ENCODE results near the gene NANOGP8. TPM values are rescaled to one million over a fixed set of nuclear protein-coding genes. Genes with fewer than 3 reads are reported as not detected.

NANOGP8 gene
- total RNA-seq, 1 donor = not detected

DNA sequence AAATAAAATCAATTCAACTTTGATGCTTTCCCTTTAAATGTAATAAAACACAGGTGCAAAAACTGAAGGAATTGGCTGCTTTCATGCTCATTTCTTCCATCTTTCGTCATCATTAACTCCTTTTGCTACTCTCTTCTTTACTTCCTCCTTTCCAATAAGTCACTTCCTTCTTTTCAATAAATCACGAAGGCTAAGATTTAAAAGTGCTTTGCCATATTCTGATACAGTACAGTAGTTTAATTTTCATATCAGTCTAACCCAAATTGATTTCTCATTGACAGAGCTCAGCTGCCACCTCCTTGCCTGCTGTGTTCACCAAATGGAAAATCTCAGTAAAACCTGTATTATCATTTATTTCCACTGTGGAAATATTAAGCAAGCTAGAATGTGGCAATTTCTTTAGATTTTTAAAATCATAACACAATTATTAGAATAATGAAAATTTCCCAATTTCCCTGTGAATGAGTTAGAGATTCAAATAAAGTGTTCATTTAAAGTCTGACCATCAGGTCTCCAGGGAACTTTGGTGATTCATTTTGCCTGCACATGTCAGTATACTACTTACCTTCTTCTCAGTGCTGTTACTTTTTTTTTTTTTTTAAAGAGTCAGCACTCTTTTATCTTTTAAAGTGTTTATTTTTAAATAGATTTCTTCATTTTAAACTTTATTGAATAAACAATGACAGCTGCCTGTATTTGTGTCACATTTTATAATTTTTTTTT is 41.6 kb downstream of the NANOGP8 start:
- no peak for DNase-seq (ENCODE audit: low read depth)
- no peak overlapping the region for H3K4me3 ChIP-seq (ENCODE audit: low read depth, low read length)
- no peak for TF ChIP-seq CTCF (IDR thresholded peaks at IDR 0.05; ENCODE audit: insufficient read depth, low read depth, low read length)

- no peak overlapping the region for H3K4me3 ChIP-seq (ENCODE audit: low read depth, low read length)
- DNase-seq (ENCODE audit: low read depth) = no peak
- TF ChIP-seq CTCF (IDR thresholded peaks at IDR 0.05; ENCODE audit: insufficient read depth, low read depth, low read length) = no peak
Measured at GRCh38 chr15:35040339-35041255, 44.5 kb downstream of the NANOGP8 start.

DNA sequence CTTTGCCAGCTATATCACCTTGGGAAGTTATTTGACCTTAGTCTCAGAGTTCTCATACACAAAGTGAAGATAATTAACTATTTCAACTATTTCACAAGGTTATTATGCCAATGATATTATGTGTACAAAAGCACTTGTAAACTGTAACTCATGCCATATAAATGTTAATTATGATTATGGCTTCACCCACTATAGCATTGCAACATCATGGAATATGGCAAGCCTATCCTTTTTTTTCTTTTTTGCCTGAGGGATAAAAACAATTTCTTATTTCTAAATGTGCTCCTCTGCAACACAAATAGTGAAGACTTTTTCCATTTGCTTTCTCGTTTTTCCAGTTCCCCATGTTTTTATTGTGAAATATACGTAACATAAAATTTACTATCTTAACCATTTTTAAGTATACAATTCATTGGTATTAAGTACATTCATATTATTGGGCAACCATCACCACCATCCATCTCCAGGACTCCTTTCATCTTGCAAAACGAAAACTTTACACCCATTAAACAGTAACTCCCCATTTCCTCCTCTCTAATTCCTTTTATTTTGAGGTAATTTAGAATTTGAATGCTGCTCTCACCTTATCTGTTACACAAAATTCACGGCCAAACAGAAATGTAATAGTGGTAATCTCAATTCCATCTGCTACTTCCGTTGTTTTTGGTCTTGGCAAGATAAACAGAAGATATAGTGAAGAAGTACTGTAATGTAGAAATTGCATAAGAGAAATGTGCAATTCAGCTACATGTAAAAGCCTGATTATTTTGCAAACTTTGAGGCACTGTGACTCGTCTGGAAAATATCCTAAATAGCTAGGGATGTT is 46.3 kb downstream of the NANOGP8 start:
- DNase-seq (ENCODE audit: low read depth) = peak; percentile 95
- no peak overlapping the region for H3K4me3 ChIP-seq (ENCODE audit: low read depth, low read length)
- TF ChIP-seq CTCF (IDR thresholded peaks at IDR 0.05; ENCODE audit: insufficient read depth, low read depth, low read length) = no peak

Other genes with a start within 250 kb of the NANOGP8 start
- 27.1 and 38.4 TPM in 2 replicates for gene AQR, start 115.6 kb downstream of the NANOGP8 start, total RNA-seq
- 24.5 and 44.0 TPM in 2 replicates for gene ZNF770, start 97.0 kb downstream of the NANOGP8 start, total RNA-seq

Data from fibroblast of villous mesenchyme (primary cell).